ENCODE measurements around the gene TNFAIP8L3.
"Not testable (repeated sequence)": the region's sequence is repeated elsewhere in the genome, so short reads cannot be mapped to it uniquely, and the experiment has no call there.

TNFAIP8L3 gene

GRCh38 chr15:51129535-51130188 lies 35.0 kb upstream of the TNFAIP8L3 start:
- H3K4me3 ChIP-seq (replicated peaks; ENCODE audit: low read depth, low read length), result no peak overlapping the region
- TF ChIP-seq CTCF (IDR thresholded peaks at IDR 0.05; ENCODE audit: low read length, missing control alignments), result no peak
- DNase-seq (ENCODE audit: low read depth), result no peak

GRCh38 chr15:51128701-51129100 lies 34.0 kb upstream of the TNFAIP8L3 start:
- DNase-seq (ENCODE audit: low read depth), result no peak
- no peak overlapping the region for H3K4me3 ChIP-seq (replicated peaks; ENCODE audit: low read depth, low read length)
- TF ChIP-seq CTCF (IDR thresholded peaks at IDR 0.05; ENCODE audit: low read length, missing control alignments), result no peak

- no peak for TF ChIP-seq CTCF (IDR thresholded peaks at IDR 0.05; ENCODE audit: low read length, missing control alignments)
- H3K4me3 ChIP-seq (replicated peaks; ENCODE audit: low read depth, low read length), result no peak overlapping the region
- DNase-seq (ENCODE audit: low read depth), result no peak
These were observed 32.1 kb upstream of the TNFAIP8L3 start for GRCh38 chr15:51126842-51127241.

- DNase-seq (ENCODE audit: low read depth); H3K4me3 ChIP-seq (replicated peaks; ENCODE audit: low read depth, low read length): not testable (repeated sequence)
These were observed 28.3 kb upstream of the TNFAIP8L3 start for GRCh38 chr15:51123002-51123401.

GRCh38 chr15:51121631-51122225 lies 27.0 kb upstream of the TNFAIP8L3 start:
- H3K4me3 ChIP-seq (replicated peaks; ENCODE audit: low read depth, low read length), result no peak overlapping the region
- TF ChIP-seq CTCF (IDR thresholded peaks at IDR 0.05; ENCODE audit: low read length, missing control alignments), result no peak
- peak; percentile 39 for DNase-seq (ENCODE audit: low read depth)

GRCh38 chr15:51121118-51121517 lies 26.4 kb upstream of the TNFAIP8L3 start:
- no peak for TF ChIP-seq CTCF (IDR thresholded peaks at IDR 0.05; ENCODE audit: low read length, missing control alignments)
- H3K4me3 ChIP-seq (replicated peaks; ENCODE audit: low read depth, low read length), result no peak overlapping the region
- DNase-seq (ENCODE audit: low read depth), result peak; percentile 98

- TF ChIP-seq CTCF (IDR thresholded peaks at IDR 0.05; ENCODE audit: low read length, missing control alignments), result no peak
- no peak for DNase-seq (ENCODE audit: low read depth)
- H3K4me3 ChIP-seq (replicated peaks; ENCODE audit: low read depth, low read length), result no peak overlapping the region
These were observed 24.4 kb upstream of the TNFAIP8L3 start for GRCh38 chr15:51119120-51119519.

Measured in fibroblast of pulmonary artery (primary cell).